ENCODE results near the gene CHRNB4. TPM values are rescaled to one million over a fixed set of nuclear protein-coding genes. Genes with fewer than 3 reads are reported as not detected.

Gene CHRNB4
- total RNA-seq, 1 donor from 2014 or later, result 3.9 TPM

GRCh38 chr15:78605201-78605600 is 35.8 kb downstream of the CHRNB4 start:
- H3K9me3 Mint-ChIP-seq, result no peaks in the 10 kb centered on the region
- no peak overlapping the region for H3K27ac Mint-ChIP-seq (ENCODE audit: unreplicated experiment)
- no peak for TF ChIP-seq CTCF (conservative IDR thresholded peaks at IDR 0.05)
- H3K36me3 Mint-ChIP-seq (ENCODE audit: low read depth), result peaks cover 8% of the 10 kb centered on the region
- no peak overlapping the region for H3K4me3 Mint-ChIP-seq
- peaks cover 22% of the 10 kb centered on the region for H3K27me3 Mint-ChIP-seq (ENCODE audit: low read depth)
- DNase-seq (ENCODE audit: low read depth, low spot score), result no peak
- H3K4me1 Mint-ChIP-seq, result no peaks in the 10 kb centered on the region

- no peak overlapping the region for H3K4me3 Mint-ChIP-seq
- TF ChIP-seq CTCF (conservative IDR thresholded peaks at IDR 0.05), result no peak
- H3K9me3 Mint-ChIP-seq, result no peaks in the 10 kb centered on the region
These were observed 36.6 kb downstream of the CHRNB4 start for GRCh38 chr15:78604420-78604819.

GRCh38 chr15:78603467-78603866 is 37.5 kb downstream of the CHRNB4 start:
- Mint-ChIP-seq H3K36me3 (ENCODE audit: low read depth) (peaks cover 8% of the 10 kb centered on the region), H3K27me3 (ENCODE audit: low read depth) (peaks cover 11% of the 10 kb centered on the region), H3K4me3 (no peak overlapping the region), H3K4me1 (no peaks in the 10 kb centered on the region), H3K9me3 (no peaks in the 10 kb centered on the region), H3K27ac (ENCODE audit: unreplicated experiment) (no peak overlapping the region)
- TF ChIP-seq CTCF (conservative IDR thresholded peaks at IDR 0.05), result no peak
- DNase-seq (ENCODE audit: low read depth, low spot score), result no peak

More at GRCh38 chr15:78604420-78604819, 36.6 kb downstream of the CHRNB4 start:
- Mint-ChIP-seq H3K36me3 (ENCODE audit: low read depth) (peaks cover 8% of the 10 kb centered on the region), H3K27me3 (ENCODE audit: low read depth) (peaks cover 16% of the 10 kb centered on the region), H3K27ac (ENCODE audit: unreplicated experiment) (no peak overlapping the region), H3K4me1 (no peaks in the 10 kb centered on the region)
- no peak for DNase-seq (ENCODE audit: low read depth, low spot score)

GRCh38 chr15:78599189-78599588 is 41.8 kb downstream of the CHRNB4 start:
- H3K27ac Mint-ChIP-seq (ENCODE audit: unreplicated experiment), result no peak overlapping the region
- H3K9me3 Mint-ChIP-seq, result no peaks in the 10 kb centered on the region
- H3K27me3 Mint-ChIP-seq (ENCODE audit: low read depth), result no peaks in the 10 kb centered on the region
- peaks cover 8% of the 10 kb centered on the region for H3K36me3 Mint-ChIP-seq (ENCODE audit: low read depth)
- H3K4me3 Mint-ChIP-seq, result no peak overlapping the region
- no peaks in the 10 kb centered on the region for H3K4me1 Mint-ChIP-seq
- DNase-seq (ENCODE audit: low read depth, low spot score), result no peak
- TF ChIP-seq CTCF (conservative IDR thresholded peaks at IDR 0.05), result no peak

GRCh38 chr15:78598348-78598747 is 42.7 kb downstream of the CHRNB4 start:
- H3K4me3 Mint-ChIP-seq, result no peak overlapping the region
- peaks cover 8% of the 10 kb centered on the region for H3K36me3 Mint-ChIP-seq (ENCODE audit: low read depth)
- H3K9me3 Mint-ChIP-seq, result no peaks in the 10 kb centered on the region
- no peaks in the 10 kb centered on the region for H3K27me3 Mint-ChIP-seq (ENCODE audit: low read depth)
- no peak overlapping the region for H3K27ac Mint-ChIP-seq (ENCODE audit: unreplicated experiment)
- DNase-seq (ENCODE audit: low read depth, low spot score), result no peak
- H3K4me1 Mint-ChIP-seq, result no peaks in the 10 kb centered on the region
- no peak for TF ChIP-seq CTCF (conservative IDR thresholded peaks at IDR 0.05)

- no peak for TF ChIP-seq CTCF (conservative IDR thresholded peaks at IDR 0.05)
- Mint-ChIP-seq H3K4me3 (no peak overlapping the region), H3K27me3 (ENCODE audit: low read depth) (no peaks in the 10 kb centered on the region), H3K9me3 (no peaks in the 10 kb centered on the region), H3K4me1 (no peaks in the 10 kb centered on the region), H3K36me3 (ENCODE audit: low read depth) (peaks cover 8% of the 10 kb centered on the region), H3K27ac (ENCODE audit: unreplicated experiment) (no peak overlapping the region)
- DNase-seq (ENCODE audit: low read depth, low spot score), result no peak
These were observed 43.4 kb downstream of the CHRNB4 start for GRCh38 chr15:78597583-78597982.

All from neural crest cell (in vitro differentiated cells).